Thyroid gland (tissue), 4 donors: ENCODE results near the gene KLF11.

Experiments used
- CTCF ChIP-seq, 6 experiments: fragments of 200-600 bp in 3 of 6; fragments of 450-650 bp in 3 of 6; sonication (generic) in 3 of 6; IDR thresholded peaks; one replicate each; pipeline ENCODE4 v1.5.1; 2016 to 2019; ENCODE audit warnings: antibody characterized with exemption in 6 of 6, mild to moderate bottlenecking in 2 of 6, inconsistent platforms in 1 of 6, moderate library complexity in 1 of 6
- POLR2A ChIP-seq, 2 donors: fragments of 450-650 bp; IDR thresholded peaks; one replicate each; pipeline ENCODE4 v1.6.1; 2017; ENCODE audit warnings: antibody characterized with exemption in 2 of 2, mild to moderate bottlenecking in 2 of 2, moderate library complexity in 1 of 2

DNA sequence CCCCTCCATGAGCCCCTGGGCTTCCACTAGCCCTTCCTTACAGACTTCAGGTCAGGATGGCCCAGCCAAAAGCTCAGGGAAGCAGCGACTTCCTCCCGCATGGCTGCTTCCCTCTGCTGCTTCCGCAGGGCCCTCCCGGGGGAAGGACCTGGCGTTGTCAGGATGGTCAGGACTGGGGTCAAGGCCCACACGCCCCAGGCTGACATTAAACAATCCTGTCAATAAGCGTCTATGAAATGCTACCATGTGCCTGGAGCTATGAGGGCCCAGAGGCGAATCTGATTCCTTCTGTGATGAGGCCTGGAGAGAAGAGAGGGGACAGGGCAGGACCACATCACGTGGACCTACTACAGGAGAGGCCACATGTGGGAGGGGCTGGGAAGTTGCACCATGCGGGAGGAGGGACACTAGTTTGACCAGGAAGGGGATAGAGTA, 19.6 kb downstream of the KLF11 start:
- TF ChIP-seq CTCF (IDR thresholded peaks at IDR 0.05) (no peak), POLR2A (IDR thresholded peaks at IDR 0.05) (no peak)
